ENCODE results near the gene MYO5C.
A peak's percentile ranks its signal among the peaks of the same experiment; 100 is the strongest.
"Not testable (repeated sequence)": the region's sequence is repeated elsewhere in the genome, so short reads cannot be mapped to it uniquely, and the experiment has no call there.

Gene MYO5C

GRCh38 chr15:52200831-52201365 is 94.7 kb downstream of the MYO5C start:
- DNase-seq, result no peak

GRCh38 chr15:52199271-52199670 is 96.3 kb downstream of the MYO5C start:
- no peak for DNase-seq

GRCh38 chr15:52196891-52197290 is 98.7 kb downstream of the MYO5C start:
- no peak for DNase-seq

- DNase-seq, result peak; percentile 22
Measured at GRCh38 chr15:52193791-52194190, 101.8 kb downstream of the MYO5C start.

GRCh38 chr15:52193321-52193720 is 102.3 kb downstream of the MYO5C start:
- DNase-seq, result no peak

GRCh38 chr15:52191207-52191606 is 104.4 kb downstream of the MYO5C start, which contains the start of gene GNB5:
Gene GNB5, minus strand, starts transcription at chr15:52191392. Its CDS starts 6,716 bp downstream, at chr15:52184676.
- no peak for DNase-seq

GRCh38 chr15:52186651-52187486 is 108.7 kb downstream of the MYO5C start:
- DNase-seq, result no peak

- DNase-seq, result no peak
Measured at GRCh38 chr15:52185151-52185561, 110.4 kb downstream of the MYO5C start.

GRCh38 chr15:52184721-52185120 is 110.9 kb downstream of the MYO5C start:
- no peak for DNase-seq

- peak; percentile 25 for DNase-seq
Measured at GRCh38 chr15:52183562-52184173, 111.9 kb downstream of the MYO5C start.

GRCh38 chr15:52181938-52182780 is 113.4 kb downstream of the MYO5C start:
- DNase-seq, result no peak

- no peak for DNase-seq
Measured at GRCh38 chr15:52180851-52181450, 114.7 kb downstream of the MYO5C start.

- no peak for DNase-seq
Measured at GRCh38 chr15:52180196-52180835, 115.3 kb downstream of the MYO5C start.

GRCh38 chr15:52179278-52180195 is 116.1 kb downstream of the MYO5C start:
- DNase-seq, result peak; percentile 68

GRCh38 chr15:52178765-52179164 is 116.8 kb downstream of the MYO5C start:
- no peak for DNase-seq

GRCh38 chr15:52172869-52173268 is 122.7 kb downstream of the MYO5C start:
- DNase-seq, result no peak

GRCh38 chr15:52171807-52172206 is 123.8 kb downstream of the MYO5C start:
- DNase-seq, result no peak

GRCh38 chr15:52171386-52171785 is 124.2 kb downstream of the MYO5C start:
- DNase-seq, result no peak

GRCh38 chr15:52170199-52170598 is 125.4 kb downstream of the MYO5C start:
- DNase-seq, result not testable (repeated sequence)

GRCh38 chr15:52165494-52166131 is 130.0 kb downstream of the MYO5C start:
- not testable (repeated sequence) for DNase-seq
